ENCODE measurements around the gene KSR1.

DNA sequence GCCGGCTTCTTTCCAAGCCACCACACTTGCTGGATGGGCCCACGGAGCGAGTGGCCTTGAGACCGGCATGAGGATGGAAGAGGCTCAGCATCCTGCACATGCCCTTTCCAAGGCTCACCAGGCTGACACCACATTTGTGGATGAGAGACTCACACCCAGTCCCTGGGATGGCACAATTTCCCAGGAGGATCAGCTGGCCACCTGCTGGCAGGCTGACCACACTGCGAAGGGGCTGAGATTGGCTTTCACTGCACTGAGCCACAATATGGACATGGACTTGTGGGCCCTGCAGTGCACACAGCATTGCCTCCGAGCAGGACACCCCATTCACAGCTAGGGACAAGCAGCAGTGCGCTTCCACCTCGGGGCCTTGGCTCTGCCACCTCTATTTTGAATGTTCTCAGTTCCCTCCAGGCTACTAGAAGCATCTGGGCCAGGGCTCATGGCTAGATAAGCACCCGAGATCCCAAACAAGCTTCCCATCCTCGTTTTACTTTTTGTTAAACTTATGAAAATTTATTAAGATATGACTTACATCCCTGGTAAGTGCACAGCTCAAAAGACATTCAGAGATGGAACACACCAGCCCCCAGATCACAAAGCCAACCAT, 25.3 kb upstream of the KSR1 start:
- TF ChIP-seq, protein P1, sequence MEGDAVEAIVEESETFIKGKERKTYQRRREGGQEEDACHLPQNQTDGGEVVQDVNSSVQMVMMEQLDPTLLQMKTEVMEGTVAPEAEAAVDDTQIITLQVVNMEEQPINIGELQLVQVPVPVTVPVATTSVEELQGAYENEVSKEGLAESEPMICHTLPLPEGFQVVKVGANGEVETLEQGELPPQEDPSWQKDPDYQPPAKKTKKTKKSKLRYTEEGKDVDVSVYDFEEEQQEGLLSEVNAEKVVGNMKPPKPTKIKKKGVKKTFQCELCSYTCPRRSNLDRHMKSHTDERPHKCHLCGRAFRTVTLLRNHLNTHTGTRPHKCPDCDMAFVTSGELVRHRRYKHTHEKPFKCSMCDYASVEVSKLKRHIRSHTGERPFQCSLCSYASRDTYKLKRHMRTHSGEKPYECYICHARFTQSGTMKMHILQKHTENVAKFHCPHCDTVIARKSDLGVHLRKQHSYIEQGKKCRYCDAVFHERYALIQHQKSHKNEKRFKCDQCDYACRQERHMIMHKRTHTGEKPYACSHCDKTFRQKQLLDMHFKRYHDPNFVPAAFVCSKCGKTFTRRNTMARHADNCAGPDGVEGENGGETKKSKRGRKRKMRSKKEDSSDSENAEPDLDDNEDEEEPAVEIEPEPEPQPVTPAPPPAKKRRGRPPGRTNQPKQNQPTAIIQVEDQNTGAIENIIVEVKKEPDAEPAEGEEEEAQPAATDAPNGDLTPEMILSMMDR (IDR thresholded peaks at IDR 0.05; ENCODE audit: poor library complexity, severe bottlenecking), result no peak
- no peak for TF ChIP-seq SMC3 (conservative IDR thresholded peaks at IDR 0.05; ENCODE audit: poor library complexity)
